Panc1 (cell line): ENCODE measurements around the gene CLDN16.

Experiments used
- CTCF ChIP-seq: fragments of 450-650 bp; IDR thresholded peaks from 2 replicates; pipeline ENCODE4 v1.5.1; 2017; ENCODE audit warnings: mild to moderate bottlenecking
- POLR2AphosphoS5 ChIP-seq: IDR thresholded peaks from 2 replicates; pipeline ENCODE4 v1.6.1; 2012; ENCODE audit warnings: mild to moderate bottlenecking, low read depth, low read length, moderate library complexity
- TCF7L2 ChIP-seq: IDR thresholded peaks from 2 replicates; pipeline ENCODE4 v1.6.1; 2011; ENCODE audit warnings: mild to moderate bottlenecking, low read depth, low read length, inconsistent platforms

DNA sequence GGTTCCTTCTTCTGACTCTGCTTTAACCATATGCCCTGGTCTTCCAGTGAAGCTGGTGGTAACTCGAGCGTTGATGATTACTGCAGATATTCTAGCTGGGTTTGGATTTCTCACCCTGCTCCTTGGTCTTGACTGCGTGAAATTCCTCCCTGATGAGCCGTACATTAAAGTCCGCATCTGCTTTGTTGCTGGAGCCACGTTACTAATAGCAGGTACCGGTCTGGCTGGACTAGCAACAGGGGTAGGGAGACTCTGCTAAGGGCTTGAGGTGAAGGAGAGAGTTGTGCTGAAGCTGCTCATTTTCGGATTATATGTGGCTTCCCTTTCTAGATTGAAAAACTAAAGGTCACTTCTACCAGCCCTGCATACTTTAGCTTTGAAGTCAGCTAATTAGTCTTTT is 16.8 kb downstream of the CLDN16 start:
- TF ChIP-seq CTCF (no peak), TCF7L2 (no peak), POLR2AphosphoS5 (no peak)
